Panc1 (cell line): ENCODE measurements around the gene PGA3. TPM values are rescaled to one million over a fixed set of nuclear protein-coding genes. Genes with fewer than 3 reads are reported as not detected.
"Not testable (repeated sequence)": the region's sequence is repeated elsewhere in the genome, so short reads cannot be mapped to it uniquely, and the experiment has no call there.

ENCODE experiments used
- ATAC-seq: fragments of 200-7000 bp; cut with Tn5 transposase; 2 replicates; pipeline ENCODE4 v1.9.1; 2020; ENCODE audit warnings: mild to moderate bottlenecking, moderate library complexity
- BruUV-seq: library from RNA; stranded (reverse); fragments of 400-500 nt; replicated peaks from 2 replicates; lab custom pipeline; 2021; lab: Mats Ljungman, UMichigan
- CTCF ChIA-PET: fragments of 300-600 bp; sonication (Branson Sonifier 250); formaldehyde crosslinking; loops from one replicate; lab custom pipeline; 2022; ENCODE audit warnings: antibody characterized with exemption; lab: Charles Lee
- POLR2A ChIA-PET: fragments of 300-600 bp; sonication (Branson Sonifier 250); formaldehyde crosslinking; loops from one replicate; lab custom pipeline; 2022; ENCODE audit warnings: antibody characterized with exemption; lab: Charles Lee
- DNase-seq: peaks from one replicate; pipeline ENCODE4 v3.0.0-alpha.2; 2010; ENCODE audit warnings: low read depth, low spot score
- H3K27ac ChIP-seq: 2 replicates; pipeline ENCODE4 v1.5.1; 2011; ENCODE audit warnings: mild to moderate bottlenecking, low read length, inconsistent platforms
- H3K27me3 ChIP-seq: fragments of 200-500 bp; sonication (Bioruptor generic); 2 replicates; pipeline ENCODE4 v1.6.0; 2014; ENCODE audit warnings: low read length, inconsistent platforms; ENCODE audit not compliant: control insufficient read depth, insufficient read depth
- H3K36me3 ChIP-seq: fragments of 200-500 bp; sonication (Bioruptor generic); 2 replicates; pipeline ENCODE4 v1.5.1; 2014; ENCODE audit warnings: inconsistent platforms, mild to moderate bottlenecking, low read length, moderate library complexity; ENCODE audit not compliant: control insufficient read depth, insufficient read depth
- H3K4me1 ChIP-seq: 2 replicates; pipeline ENCODE4 v1.5.1; 2011; ENCODE audit warnings: inconsistent platforms, mild to moderate bottlenecking, low read length, moderate library complexity; ENCODE audit not compliant: control insufficient read depth, insufficient read depth
- H3K4me3 ChIP-seq, 2 experiments: 2 replicates each; pipeline ENCODE4 v1.5.1; 2011 to 2012; ENCODE audit warnings: low read depth in 2 of 2, low read length in 2 of 2, mild to moderate bottlenecking in 2 of 2, inconsistent platforms in 1 of 2, moderate library complexity in 1 of 2
- H3K9me3 ChIP-seq: fragments of 200-500 bp; sonication (Bioruptor generic); 2 replicates; pipeline ENCODE4 v1.5.1; 2014; ENCODE audit warnings: low read depth, mild to moderate bottlenecking, inconsistent platforms, low read length, moderate library complexity; ENCODE audit not compliant: control insufficient read depth, insufficient read depth
- CTCF ChIP-seq: fragments of 450-650 bp; IDR thresholded peaks from 2 replicates; pipeline ENCODE4 v1.5.1; 2017; ENCODE audit warnings: mild to moderate bottlenecking
- POLR2AphosphoS5 ChIP-seq: IDR thresholded peaks from 2 replicates; pipeline ENCODE4 v1.6.1; 2012; ENCODE audit warnings: mild to moderate bottlenecking, low read depth, low read length, moderate library complexity
- REST ChIP-seq, 2 experiments: IDR thresholded peaks; 2 replicates each; pipeline ENCODE4 v1.6.1; 2011 to 2012; ENCODE audit warnings: low read depth in 2 of 2, control low read depth in 1 of 2, low read length in 1 of 2, mild to moderate bottlenecking in 1 of 2, moderate library complexity in 1 of 2; ENCODE audit not compliant: insufficient read depth in 1 of 2
- SIN3A ChIP-seq: IDR thresholded peaks from 2 replicates; pipeline ENCODE4 v1.6.1; 2012; ENCODE audit warnings: low read depth, mild to moderate bottlenecking, low read length, moderate library complexity, borderline replicate concordance; ENCODE audit not compliant: insufficient read depth
- TCF7L2 ChIP-seq: IDR thresholded peaks from 2 replicates; pipeline ENCODE4 v1.6.1; 2011; ENCODE audit warnings: mild to moderate bottlenecking, low read depth, low read length, inconsistent platforms
- in situ Hi-C: cut with HindIII; loops from 2 replicates; pipeline ENCODE4 v1.10.0; 2016; ENCODE audit warnings: low sequenced_read_pairs, low pct_unique_long_range_greater_than_20kb
- intact Hi-C: fragments of 100-400 bp; cut with micrococcal nuclease; formaldehyde crosslinking; loops from one replicate; pipeline ENCODE4 v1.10.0; 2022; ENCODE audit not compliant: unreplicated experiment
- total RNA-seq: library from RNA; stranded (reverse); gene quantifications from one replicate; pipeline ENCODE4 v1.2.1, GENCODE V29; 2021; ENCODE audit not compliant: unreplicated experiment

The PGA3 gene
- total RNA-seq, 1 experiment from 2014 or later: not detected

- ChIA-PET POLR2A (no interaction called here), CTCF (no interaction called here)
- no TSS peak for BruUV-seq
- Histone ChIP-seq H3K27me3 (peaks cover 4% of the 10 kb centered on the region), H3K4me1 (no peaks in the 10 kb centered on the region; the same call in 1 of the 2 replicates), H3K36me3 (no peaks in the 10 kb centered on the region), H3K27ac (no peak overlapping the region), H3K9me3 (no peaks in the 10 kb centered on the region), H3K4me3 (no peak overlapping the region)
- TF ChIP-seq SIN3A (no peak), REST (IDR thresholded peaks at IDR 0.05; ENCODE audit: insufficient read depth in 1 of 2, low read depth in 2 of 2, low read length in 1 of 2) (no peak), POLR2AphosphoS5 (no peak), TCF7L2 (no peak), CTCF (no peak)
- intact Hi-C loops: no loop called here
- ATAC-seq (no peak), DNase-seq (no peak)
- in situ Hi-C loops: no loop called here
Observed at GRCh38 chr11:61174949-61175348, 28.4 kb upstream of the PGA3 start.

- H3K4me1 ChIP-seq: no peaks in the 10 kb centered on the region; the same call in 1 of the 2 replicates
- no TSS peak for BruUV-seq
- ATAC-seq: no peak
- no peaks in the 10 kb centered on the region for H3K9me3 ChIP-seq
- intact Hi-C loops (no loop called here), in situ Hi-C loops (no loop called here)
- POLR2A ChIA-PET: no interaction called here
- peaks cover 4% of the 10 kb centered on the region for H3K27me3 ChIP-seq
- no peak overlapping the region for H3K27ac ChIP-seq
- no peaks in the 10 kb centered on the region for H3K36me3 ChIP-seq
- no peak for DNase-seq
- CTCF ChIA-PET: interaction anchor here (0.7 kb wide), 1 partner anchor 178 kb away, joined by 6 read pairs; no protein-coding TSS in a partner anchor
- TF ChIP-seq TCF7L2 (no peak), CTCF (no peak), SIN3A (no peak), POLR2AphosphoS5 (no peak), REST (IDR thresholded peaks at IDR 0.05; ENCODE audit: insufficient read depth in 1 of 2, low read depth in 2 of 2, low read length in 1 of 2) (no peak)
- H3K4me3 ChIP-seq: no peak overlapping the region
Observed at GRCh38 chr11:61176446-61176845, 26.9 kb upstream of the PGA3 start.

- H3K4me1 ChIP-seq, H3K9me3 ChIP-seq, H3K27me3 ChIP-seq, H3K4me3 ChIP-seq, BruUV-seq, POLR2A ChIA-PET, CTCF ChIA-PET, intact Hi-C loops, DNase-seq, H3K27ac ChIP-seq, ATAC-seq, in situ Hi-C loops, H3K36me3 ChIP-seq: not testable (repeated sequence)
Observed at GRCh38 chr11:61180205-61180604, 23.1 kb upstream of the PGA3 start.
